GM19328 (cell line): ENCODE measurements around the gene MEST.
A peak's percentile ranks its signal among the peaks of the same experiment; 100 is the strongest.
"Not testable (repeated sequence)": the region's sequence is repeated elsewhere in the genome, so short reads cannot be mapped to it uniquely, and the experiment has no call there.

Source experiments
- ATAC-seq: cut with Tn5 transposase; IDR thresholded peaks from one replicate; pipeline ENCODE4 v1.9.1; 2021; ENCODE audit warnings: mild to moderate bottlenecking, moderate library complexity; ENCODE audit not compliant: unreplicated experiment

Gene MEST, protein sequence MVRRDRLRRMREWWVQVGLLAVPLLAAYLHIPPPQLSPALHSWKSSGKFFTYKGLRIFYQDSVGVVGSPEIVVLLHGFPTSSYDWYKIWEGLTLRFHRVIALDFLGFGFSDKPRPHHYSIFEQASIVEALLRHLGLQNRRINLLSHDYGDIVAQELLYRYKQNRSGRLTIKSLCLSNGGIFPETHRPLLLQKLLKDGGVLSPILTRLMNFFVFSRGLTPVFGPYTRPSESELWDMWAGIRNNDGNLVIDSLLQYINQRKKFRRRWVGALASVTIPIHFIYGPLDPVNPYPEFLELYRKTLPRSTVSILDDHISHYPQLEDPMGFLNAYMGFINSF

DNA sequence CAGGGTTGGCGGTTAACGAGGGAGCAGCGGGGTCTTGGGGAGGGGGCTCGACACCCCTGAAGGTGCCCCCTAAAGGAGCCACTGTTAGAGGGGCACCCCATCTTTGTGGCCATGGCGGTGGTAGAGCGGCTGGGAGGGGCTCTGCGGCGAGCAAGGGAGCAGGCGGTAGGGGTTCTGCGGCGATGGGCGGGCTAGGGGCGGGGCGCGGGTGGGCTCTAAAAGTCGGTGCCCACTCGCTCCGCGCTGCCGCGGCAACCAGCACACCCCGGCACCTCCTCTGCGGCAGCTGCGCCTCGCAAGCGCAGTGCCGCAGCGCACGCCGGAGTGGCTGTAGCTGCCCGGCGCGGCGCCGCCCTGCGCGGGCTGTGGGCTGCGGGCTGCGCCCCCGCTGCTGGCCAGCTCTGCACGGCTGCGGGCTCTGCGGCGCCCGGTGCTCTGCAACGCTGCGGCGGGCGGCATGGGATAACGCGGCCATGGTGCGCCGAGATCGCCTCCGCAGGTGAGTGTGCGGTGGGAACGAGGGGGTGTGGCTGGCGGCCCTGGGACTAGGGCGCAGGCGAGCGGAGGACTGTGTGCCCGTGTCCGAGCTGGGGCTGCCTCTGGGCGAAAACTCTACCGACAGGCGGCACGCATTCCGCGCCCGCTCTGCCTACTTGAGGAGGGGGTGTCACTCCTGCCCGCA lies at the start of gene MEST:
Gene MEST (plus strand): TSS at position 245 of the 682 bp plus-strand sequence. CDS start 229 bp downstream, at position 474.
- ATAC-seq: no peak

DNA sequence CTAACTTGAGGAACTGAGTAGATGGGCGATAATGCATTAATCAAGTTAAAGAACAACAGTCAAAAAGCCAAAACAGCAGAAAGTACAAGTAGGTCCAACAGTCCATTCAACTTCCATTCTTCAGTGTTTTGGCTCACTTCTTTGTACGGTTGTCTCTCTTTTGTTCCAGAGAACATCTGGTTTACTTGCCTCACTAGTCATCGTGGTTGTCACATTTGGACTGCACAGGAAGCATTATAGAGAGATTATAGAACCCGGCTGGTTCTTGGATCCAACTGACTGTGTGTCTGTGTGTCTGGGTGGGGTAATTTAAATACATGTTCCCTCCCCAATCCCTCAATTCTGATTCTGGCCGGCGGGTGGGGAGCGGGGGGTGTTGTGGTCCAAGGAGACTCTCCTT lies 49.3 kb upstream of the MEST start:
- ATAC-seq: no peak

DNA sequence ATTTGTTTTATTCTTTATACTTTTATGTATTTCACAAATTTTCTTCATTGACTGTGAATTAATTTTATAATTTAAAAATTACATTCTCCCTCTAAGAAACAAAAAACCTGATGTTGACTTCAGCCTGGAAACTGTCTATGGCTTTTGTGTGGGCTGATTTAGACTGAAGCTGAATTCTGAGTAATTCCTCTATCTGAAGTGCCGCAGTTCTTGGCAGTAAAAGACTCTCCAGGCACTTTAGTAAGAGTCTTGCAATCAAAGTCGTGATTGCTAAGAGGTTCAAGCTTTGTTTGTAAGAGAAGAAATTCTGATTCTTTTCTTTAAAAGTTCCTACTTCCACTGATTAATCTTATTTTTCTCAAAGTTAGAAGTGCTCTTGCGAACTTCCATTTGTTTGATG lies 47.7 kb upstream of the MEST start:
- no peak for ATAC-seq

DNA sequence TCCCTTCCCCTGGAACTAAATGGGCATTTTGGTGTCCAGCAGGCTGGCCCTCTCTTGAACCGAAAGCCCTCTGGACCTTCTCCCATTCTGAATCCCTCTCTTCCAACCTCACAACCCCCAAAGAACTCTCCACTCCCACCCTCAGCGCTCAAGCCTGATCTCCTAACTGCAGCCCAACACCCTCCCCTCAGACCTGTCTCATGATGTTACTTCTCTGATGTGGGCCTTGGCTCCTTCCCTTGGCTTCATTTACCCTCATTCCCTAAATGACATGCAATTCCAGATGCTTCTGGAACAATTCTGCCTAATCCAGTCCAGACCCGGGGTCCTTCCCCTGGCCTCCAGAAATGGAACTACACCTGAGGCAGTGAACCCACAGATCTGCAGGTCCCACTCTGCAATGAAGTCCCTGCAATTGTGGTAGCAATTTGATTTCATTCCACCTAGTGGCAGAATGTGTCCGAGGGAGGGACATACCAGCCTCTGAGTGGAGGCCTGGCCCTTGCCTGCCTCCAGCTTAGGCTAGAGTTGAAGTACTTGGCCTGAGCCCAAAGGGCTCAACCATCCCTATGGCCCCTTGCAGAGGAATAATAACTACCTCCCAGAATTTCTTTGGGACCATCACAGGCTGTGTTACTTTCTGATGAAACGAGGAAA lies 47.0 kb upstream of the MEST start:
- ATAC-seq: no peak

DNA sequence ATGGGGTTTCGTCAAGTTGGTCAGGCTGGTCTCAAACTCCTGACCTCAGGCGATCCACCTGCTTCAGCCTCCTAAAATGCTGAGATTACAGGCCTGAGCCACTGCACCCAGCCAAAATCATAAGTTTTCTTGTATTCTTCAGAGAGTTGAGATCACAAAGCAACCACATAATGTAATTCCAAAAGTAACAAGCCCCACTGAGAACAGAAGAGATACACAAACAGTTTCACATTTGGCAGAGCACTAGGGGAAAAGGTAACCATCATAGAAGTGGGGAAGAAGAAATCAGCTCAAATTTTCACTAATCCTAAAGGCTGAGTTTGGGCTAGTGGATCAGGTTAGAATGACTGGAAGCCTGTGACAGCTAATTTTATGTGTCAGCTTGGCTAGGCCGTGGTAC lies 45.6 kb upstream of the MEST start:
- ATAC-seq: no peak

DNA sequence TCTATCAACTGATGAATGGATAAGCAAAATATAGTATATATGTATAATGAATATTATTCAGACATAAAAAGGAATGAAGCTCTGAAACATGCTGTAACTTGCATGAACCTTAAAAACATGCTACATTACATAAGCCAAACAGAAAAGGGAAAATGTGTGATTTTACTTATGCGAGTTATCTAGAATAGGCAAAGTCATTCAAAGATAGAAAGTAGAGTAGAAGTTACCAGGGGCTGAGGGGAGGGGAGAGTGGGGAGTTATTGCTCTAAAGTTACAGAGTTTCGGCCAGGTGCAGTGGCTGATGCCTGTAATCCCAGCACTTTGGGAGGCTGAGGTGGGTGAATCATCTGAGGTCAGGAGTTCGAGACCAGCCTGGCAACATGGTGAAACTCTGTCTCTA lies 40.5 kb upstream of the MEST start:
- ATAC-seq: not testable (repeated sequence)

DNA sequence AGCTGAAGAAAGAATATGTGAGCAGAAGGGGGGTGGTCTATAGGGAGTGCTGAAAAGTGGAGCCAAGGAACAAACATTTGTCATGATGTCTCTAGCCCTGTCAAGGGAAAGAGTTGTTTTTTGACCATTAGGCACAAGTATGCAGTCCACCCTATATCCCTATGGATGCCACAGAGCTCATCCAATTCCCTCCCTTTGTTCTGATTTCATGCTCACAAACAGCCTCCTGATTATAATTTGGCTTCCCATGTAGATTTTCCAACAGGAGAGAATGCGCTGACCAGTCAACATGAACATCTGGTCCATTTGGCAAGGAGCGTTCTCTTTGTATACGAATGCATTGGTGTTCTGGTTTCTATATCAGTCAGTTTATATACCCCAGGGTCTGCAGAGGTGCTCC lies 38.9 kb upstream of the MEST start:
- ATAC-seq: no peak

DNA sequence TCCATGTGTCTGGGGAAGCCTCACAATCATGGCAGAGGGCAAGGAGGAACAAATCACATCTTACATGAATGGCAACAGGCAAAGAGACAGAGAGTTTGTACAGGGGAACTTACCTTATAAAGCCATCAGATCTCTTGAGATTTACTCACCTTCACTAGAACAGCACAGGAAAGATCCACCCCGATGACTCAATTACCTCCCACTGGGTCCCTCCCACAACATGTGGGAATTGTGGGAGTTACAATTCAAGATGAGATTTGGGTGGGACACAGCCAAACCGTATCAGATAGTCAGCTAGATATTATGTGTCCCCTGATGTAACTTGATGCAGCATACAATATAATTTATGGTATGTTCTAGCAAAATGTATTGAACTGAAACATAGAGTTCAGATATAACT lies 36.9 kb upstream of the MEST start:
- no peak for ATAC-seq

DNA sequence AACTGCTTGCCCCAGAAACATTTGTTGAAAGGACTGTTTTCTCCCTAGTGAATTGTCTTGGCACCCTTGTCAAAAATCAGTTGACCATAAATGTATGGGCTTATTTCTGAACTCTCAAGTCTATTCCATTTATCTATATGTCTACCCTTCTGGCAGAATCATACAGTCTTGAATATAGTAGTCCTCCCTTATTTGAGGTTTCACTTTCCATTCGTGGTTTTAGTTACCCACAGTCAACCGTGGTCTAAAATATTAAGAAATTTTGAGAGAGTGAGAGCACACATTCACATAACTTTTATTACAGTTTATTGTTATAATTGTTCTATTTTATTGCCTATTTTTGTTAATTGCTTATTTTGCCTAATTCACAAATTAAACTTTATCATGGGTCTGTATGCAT lies 33.6 kb upstream of the MEST start:
- no peak for ATAC-seq

DNA sequence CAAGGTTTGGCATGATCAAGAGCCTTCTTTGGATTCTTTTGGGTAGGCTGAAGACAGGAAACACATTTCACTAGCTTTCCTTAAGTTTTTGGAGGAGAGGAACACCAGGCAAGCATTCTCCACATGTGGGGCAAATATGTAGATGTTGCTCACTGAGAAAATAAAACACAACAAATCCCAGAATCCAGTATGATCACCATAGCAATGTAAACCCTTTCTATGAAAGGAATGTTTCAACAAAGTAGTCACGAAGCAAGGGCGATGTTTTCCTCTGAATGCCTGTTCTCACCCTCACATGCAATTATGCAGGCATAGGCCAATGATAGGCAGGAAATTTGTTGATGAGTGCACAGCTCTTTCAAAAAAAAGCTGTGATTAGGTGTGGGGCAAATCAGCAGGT lies 30.6 kb upstream of the MEST start:
- ATAC-seq: no peak

DNA sequence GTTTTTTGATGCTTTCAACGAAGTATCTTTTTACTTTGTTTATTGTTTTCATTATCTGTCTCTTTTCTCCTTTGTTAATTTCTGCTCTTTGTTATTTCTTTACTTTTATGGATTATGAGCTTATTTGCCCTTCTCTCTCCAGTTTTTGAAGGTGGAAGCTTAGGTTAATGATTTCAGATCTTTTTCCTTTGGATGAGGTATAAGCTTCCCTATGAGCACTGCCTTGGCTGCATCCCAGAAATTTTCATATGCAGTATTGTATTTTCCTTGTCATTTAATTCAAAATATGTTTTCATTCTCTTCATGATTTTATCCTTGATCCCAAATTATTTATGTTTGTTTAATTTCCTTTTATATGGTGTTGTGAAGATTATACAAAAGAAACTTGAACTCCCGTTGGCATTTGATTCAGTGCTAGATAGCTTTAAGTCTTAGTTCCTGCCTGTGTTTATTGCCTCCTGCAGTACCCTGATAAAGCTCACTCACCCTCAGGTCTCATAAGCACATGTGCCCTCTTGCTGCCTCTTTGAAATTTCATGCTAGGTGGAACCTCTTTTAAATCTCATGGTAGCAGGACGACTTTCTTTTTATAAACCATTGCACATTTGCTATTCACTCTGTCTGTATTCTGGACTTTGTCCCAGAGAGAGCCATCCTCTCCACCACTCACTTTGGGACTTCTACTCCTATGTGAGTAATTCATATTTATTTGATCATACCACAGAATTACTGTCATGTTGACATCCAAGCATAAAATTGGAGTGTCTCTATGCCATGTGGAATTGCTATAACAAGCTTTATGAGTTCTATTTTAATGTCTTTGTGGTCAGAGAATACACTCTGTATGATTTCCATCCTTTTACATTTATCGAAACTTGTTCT lies 28.1 kb upstream of the MEST start:
- ATAC-seq: no peak

DNA sequence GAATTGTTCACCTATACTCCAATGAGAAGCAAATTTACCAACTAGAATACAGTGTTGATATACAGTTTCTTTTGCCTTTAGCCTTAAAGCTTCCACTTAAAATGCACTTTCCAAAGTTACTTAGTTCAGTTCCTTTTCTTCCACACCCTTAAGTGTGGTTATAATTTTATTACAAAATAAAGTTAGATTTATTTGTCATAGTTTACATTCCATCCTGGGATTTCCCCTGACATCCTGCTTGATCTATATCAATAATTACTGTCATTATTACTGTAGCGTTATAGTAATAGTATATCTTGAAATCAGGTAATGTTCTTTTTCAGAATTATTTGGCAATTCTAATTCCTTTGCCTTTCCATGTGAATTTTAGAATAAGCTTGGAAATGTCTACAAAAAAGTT lies 23.3 kb upstream of the MEST start:
- no peak for ATAC-seq

DNA sequence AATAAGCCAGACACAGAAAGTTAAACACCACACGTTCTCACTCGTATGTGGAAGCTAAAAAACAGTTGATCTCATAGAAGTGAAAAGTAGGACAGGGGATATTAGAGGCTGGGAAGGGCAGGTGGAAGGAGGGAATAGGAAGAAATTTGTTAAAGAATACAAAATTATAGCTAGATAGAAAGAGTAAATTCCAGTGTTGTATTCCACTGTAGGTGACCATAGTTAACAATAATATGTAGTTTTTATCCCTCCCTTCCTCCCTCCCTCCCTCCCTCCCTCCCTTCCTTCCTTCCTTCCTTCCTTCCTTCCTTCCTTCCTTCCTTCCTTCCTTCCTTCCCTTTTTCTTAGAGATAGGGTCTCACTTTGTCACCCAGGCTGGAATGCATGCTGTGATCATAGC lies 19.9 kb upstream of the MEST start:
- no peak for ATAC-seq

DNA sequence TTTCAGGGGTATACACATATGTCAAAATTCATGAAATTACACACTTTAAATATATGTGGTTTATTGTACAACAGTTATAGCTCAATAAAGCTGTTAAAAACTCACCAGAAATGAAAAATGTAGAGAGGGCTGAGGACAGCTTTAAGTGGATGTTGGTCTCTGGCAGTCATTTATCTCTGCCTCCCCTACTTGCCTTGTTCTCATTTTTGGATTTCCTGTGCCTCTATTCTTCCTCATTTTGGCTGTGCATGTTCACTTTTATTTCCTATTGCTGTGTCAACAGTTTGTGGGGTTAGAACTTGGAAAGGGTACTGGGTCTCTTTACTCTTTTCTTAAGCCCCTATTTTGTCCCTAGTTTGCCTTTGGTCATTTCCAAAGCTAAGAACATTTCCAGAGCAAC lies 18.6 kb upstream of the MEST start:
- ATAC-seq: no peak

DNA sequence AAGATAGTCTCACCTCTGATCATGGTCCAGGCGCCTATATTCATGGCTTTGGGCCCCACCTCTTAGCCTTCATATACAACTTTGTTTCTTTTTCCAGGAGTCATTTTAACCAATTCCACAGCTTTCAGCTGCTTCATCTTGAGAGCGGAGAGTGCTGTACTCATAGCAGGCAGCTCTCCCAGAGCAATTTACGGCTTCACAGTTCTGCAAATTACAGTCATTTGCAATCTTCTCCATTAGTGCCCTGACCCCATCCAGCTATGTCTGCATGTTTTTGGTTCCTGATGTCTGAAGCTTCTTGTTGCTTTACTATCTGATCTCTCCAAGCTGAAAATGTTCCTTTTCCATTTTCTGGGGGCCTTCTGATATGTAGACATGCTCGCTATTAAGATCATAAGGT lies 18.0 kb upstream of the MEST start:
- ATAC-seq: no peak

DNA sequence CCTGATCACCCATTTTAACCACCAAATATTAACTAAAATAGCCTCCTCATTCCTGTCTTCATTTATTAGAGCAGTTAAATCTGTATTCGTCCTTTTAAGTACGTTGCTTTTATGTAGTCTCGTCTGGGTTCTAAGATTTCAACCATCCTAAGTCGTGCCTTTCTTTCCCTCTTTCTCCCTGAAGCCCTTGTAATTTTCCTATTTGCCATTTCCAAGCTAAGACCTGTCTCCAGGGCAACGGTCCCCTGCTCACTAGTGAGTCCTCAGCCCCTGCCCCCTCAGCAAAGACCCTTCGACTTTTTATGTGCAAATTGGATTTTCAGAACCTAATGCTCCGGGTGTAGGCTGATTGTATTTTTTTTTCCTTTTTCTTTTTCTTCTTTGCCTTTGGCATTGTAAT lies 16.1 kb upstream of the MEST start:
- no peak for ATAC-seq

DNA sequence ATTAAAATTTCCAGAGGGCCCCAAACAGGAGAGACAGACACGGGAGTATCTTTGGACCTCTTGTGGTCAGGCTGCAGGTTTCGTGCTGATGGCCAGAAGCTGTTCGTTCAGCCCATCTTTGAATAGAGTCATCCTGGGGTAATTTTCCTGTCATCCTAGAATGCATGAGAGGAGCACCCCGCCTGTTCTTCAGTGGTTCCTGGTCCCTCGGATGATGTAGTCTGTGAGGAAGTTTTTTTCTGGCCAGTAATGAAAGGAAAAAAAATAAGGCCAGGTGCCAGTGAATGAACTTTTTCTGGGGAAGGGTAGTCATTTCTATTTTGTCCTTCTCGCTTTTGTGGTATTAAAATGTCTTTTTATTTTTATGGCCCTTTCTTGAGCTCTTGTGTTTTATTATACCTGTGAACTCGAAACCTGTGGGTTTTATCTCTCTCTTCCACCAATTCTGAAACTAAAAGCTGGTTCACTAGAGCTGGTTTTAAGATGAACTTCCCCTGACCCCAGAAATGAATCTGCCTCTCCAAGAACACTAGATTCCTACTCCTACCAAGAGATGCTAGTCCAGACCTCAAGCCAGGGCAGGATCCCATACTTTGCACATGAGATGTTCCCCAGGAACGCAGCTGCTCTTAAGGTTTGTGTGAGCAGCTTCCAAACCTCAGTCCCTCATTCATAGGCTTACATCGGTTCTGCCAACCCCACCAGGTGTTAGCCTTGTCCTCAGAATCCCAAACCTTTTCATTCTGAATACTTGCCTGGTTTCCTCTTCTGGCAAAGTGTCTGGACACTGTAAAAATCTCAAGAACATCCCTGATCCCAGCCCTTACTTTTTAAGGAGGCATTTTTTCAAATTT lies 15.4 kb upstream of the MEST start:
- ATAC-seq: peak; percentile 75

DNA sequence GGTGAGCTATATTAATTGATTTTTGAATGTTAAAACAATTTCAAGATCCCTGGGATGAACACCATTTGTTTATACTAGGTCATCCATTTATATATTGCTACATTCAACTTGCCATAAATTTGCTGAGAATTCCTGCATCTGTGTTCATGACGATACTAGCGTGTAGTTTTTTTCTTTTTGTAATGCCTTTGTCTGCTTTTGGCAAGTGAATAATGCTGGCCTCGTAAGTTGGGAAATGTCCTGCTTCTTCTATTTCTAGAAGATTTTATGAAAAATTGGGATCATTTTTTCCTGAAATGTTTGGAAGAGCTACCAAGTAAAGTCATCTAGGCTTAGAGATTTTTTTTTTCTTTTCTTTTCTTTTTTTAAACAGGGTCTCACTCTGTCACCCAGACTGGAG lies 12.9 kb upstream of the MEST start:
- ATAC-seq: no peak

DNA sequence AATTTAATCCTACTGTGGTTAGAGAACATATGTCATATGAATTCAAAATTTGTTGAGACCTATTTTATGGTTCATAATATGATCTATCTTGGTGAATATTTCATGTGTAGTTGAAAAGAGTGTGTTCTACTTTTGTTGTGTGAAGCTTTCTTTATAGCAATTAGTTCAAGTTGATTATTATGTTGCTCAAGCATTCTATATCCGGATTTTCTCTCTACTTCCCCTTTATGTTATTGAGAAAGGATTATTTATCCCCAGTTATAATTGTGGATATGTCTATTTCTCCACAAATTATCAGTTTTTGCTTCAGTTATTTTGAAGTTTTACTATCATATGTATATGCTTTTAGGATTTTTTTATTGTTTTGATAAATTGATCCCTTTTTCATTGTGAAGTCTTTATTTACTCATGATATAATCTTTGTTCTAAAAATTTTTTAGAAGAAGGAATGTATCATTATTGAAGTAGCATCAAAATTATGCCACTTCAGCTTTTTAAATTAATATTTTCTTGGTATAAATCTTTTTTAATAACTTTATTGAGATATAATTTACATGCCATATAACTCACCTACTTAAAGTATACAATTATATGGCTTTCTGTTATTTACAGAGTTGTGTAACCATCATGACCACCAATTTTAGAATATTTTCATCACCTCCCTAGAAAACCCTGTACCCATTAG lies 12.0 kb upstream of the MEST start:
- ATAC-seq: no peak

DNA sequence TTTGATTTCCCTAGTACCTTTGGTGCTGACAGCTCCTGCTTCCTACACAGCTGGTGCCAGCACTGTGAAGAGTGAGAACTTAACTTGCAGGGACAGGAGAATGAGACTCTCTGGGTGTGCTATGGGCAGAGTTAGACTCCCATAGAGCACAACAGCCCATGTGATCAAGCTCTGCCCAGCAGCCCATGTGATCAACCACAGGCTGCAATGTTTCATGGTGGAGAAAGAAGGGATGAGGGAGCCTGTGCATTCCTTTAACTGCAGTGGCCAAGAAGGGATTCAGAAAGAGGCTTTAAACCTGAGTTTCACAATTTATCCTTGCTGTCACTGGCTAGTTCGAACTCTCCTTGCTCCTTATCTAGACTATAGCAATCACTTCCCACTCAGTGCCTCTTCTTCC lies 10.0 kb upstream of the MEST start:
- ATAC-seq: no peak
